GM23248 (cell line): Measurements from ENCODE around the gene IKZF4.

Experiments
- EZH2 ChIP-seq: fragments of 200-600 bp; sonication (generic); IDR thresholded peaks from 2 replicates; pipeline ENCODE4 v1.6.1; 2018; ENCODE audit warnings: antibody characterized with exemption, mild to moderate bottlenecking; ENCODE audit not compliant: insufficient read depth, poor library complexity, severe bottlenecking
- EZH2phosphoT487 ChIP-seq: fragments of 200-600 bp; sonication (generic); IDR thresholded peaks from 2 replicates; pipeline ENCODE4 v1.6.1; 2018; ENCODE audit warnings: antibody characterized with exemption, moderate library complexity, mild to moderate bottlenecking, low read depth; ENCODE audit not compliant: insufficient read depth

- TF ChIP-seq EZH2phosphoT487 (no peak), EZH2 (no peak)
Measured at GRCh38 chr12:55972911-55973598, 47.8 kb upstream of the IKZF4 start.
